Activated CD4-positive, alpha-beta T cell treated with anti-CD3 and anti-CD28 coated beads, Interleukin-2, amount 50 U/mL, for 24 hours (primary cell): ENCODE measurements around the gene ATP9B.
"Not testable (repeated sequence)": the region's sequence is repeated elsewhere in the genome, so short reads cannot be mapped to it uniquely, and the experiment has no call there.

Source experiments
- DNase-seq, 2 donors: peaks; one replicate each; pipeline ENCODE4 v3.0.0-alpha.2; 2020; ENCODE audit warnings: low read depth in 1 of 2, low spot score in 1 of 2

Gene ATP9B

GRCh38 chr18:79071503-79072210 is 2.5 kb downstream of the ATP9B start:
- no peak for DNase-seq

- DNase-seq: not testable (repeated sequence)
Observed at GRCh38 chr18:79072655-79073054, 3.5 kb downstream of the ATP9B start.

GRCh38 chr18:79077181-79077580 is 8.0 kb downstream of the ATP9B start:
- DNase-seq: no peak

GRCh38 chr18:79078791-79079190 is 9.6 kb downstream of the ATP9B start:
- DNase-seq: not testable (repeated sequence)

GRCh38 chr18:79092874-79093273 is 23.7 kb downstream of the ATP9B start:
- no peak for DNase-seq

- DNase-seq: no peak
Observed at GRCh38 chr18:79093986-79094385, 24.8 kb downstream of the ATP9B start.

GRCh38 chr18:79095216-79095615 is 26.0 kb downstream of the ATP9B start:
- no peak for DNase-seq

GRCh38 chr18:79100944-79101343 is 31.8 kb downstream of the ATP9B start:
- DNase-seq: no peak

- DNase-seq: no peak
Observed at GRCh38 chr18:79102886-79103285, 33.7 kb downstream of the ATP9B start.

- DNase-seq: no peak
Observed at GRCh38 chr18:79104137-79104536, 34.9 kb downstream of the ATP9B start.

- DNase-seq: no peak
Observed at GRCh38 chr18:79105455-79105854, 36.3 kb downstream of the ATP9B start.

- DNase-seq: no peak
Observed at GRCh38 chr18:79106084-79106483, 36.9 kb downstream of the ATP9B start.

GRCh38 chr18:79107886-79108285 is 38.7 kb downstream of the ATP9B start:
- DNase-seq: no peak

GRCh38 chr18:79108549-79109215 is 39.5 kb downstream of the ATP9B start:
- DNase-seq: no peak

- no peak for DNase-seq
Observed at GRCh38 chr18:79111483-79111882, 42.3 kb downstream of the ATP9B start.

- no peak for DNase-seq
Observed at GRCh38 chr18:79117385-79117784, 48.2 kb downstream of the ATP9B start.

GRCh38 chr18:79117788-79118187 is 48.6 kb downstream of the ATP9B start:
- no peak for DNase-seq

- no peak for DNase-seq
Observed at GRCh38 chr18:79118797-79119196, 49.6 kb downstream of the ATP9B start.

- no peak for DNase-seq
Observed at GRCh38 chr18:79121746-79122474, 52.7 kb downstream of the ATP9B start.

GRCh38 chr18:79123948-79124347 is 54.8 kb downstream of the ATP9B start:
- DNase-seq: no peak

GRCh38 chr18:79129120-79129519 is 59.9 kb downstream of the ATP9B start:
- DNase-seq: no peak

GRCh38 chr18:79133724-79134123 is 64.5 kb downstream of the ATP9B start:
- no peak for DNase-seq
